GM23248 (cell line): Measurements from ENCODE around the gene MPDU1. TPM values are rescaled to one million over a fixed set of nuclear protein-coding genes. Genes with fewer than 3 reads are reported as not detected.

Experiments used
- DNase-seq: peaks from one replicate; pipeline ENCODE4 v3.0.0-alpha.2; 2015
- H2AFZ ChIP-seq: fragments of 200-600 bp; sonication (generic); 2 replicates; pipeline ENCODE4 v1.6.1; 2016; ENCODE audit warnings: antibody characterized with exemption
- H3F3A ChIP-seq: fragments of 200-600 bp; sonication (generic); 2 replicates; pipeline ENCODE4 v1.6.1; 2016; ENCODE audit warnings: mild to moderate bottlenecking, antibody characterized with exemption, mixed run types; ENCODE audit not compliant: insufficient read depth
- H3K27ac ChIP-seq: fragments of 200-600 bp; sonication (generic); 2 replicates; pipeline ENCODE4 v1.5.1; 2016; ENCODE audit warnings: mild to moderate bottlenecking
- H3K27me3 ChIP-seq: fragments of 200-600 bp; sonication (generic); replicated peaks from 2 replicates; pipeline ENCODE4 v1.6.1; 2016; ENCODE audit warnings: mild to moderate bottlenecking; ENCODE audit not compliant: insufficient read depth
- H3K36me3 ChIP-seq: fragments of 200-600 bp; sonication (generic); 2 replicates; pipeline ENCODE4 v1.6.1; 2016; ENCODE audit warnings: low read depth, mild to moderate bottlenecking
- H3K4me1 ChIP-seq: fragments of 200-600 bp; sonication (generic); 2 replicates; pipeline ENCODE4 v1.6.1; 2016; ENCODE audit warnings: mild to moderate bottlenecking; ENCODE audit not compliant: insufficient read depth
- H3K4me2 ChIP-seq: fragments of 200-600 bp; sonication (generic); one replicate; pipeline ENCODE4 v1.6.1; 2016; ENCODE audit warnings: mild to moderate bottlenecking; ENCODE audit not compliant: unreplicated experiment
- H3K4me3 ChIP-seq: fragments of 200-600 bp; sonication (generic); 2 replicates; pipeline ENCODE4 v1.5.1; 2016; ENCODE audit warnings: mild to moderate bottlenecking
- H3K79me2 ChIP-seq: fragments of 200-600 bp; sonication (generic); 2 replicates; pipeline ENCODE4 v1.6.1; 2016; ENCODE audit warnings: mild to moderate bottlenecking; ENCODE audit not compliant: insufficient read depth
- H3K9ac ChIP-seq: fragments of 200-600 bp; sonication (generic); 2 replicates; pipeline ENCODE4 v1.6.1; 2016; ENCODE audit warnings: mild to moderate bottlenecking
- H3K9me2 ChIP-seq: fragments of 200-600 bp; sonication (generic); 2 replicates; pipeline ENCODE4 v1.6.1; 2016; ENCODE audit warnings: mixed run types, mild to moderate bottlenecking, moderate library complexity; ENCODE audit not compliant: insufficient read depth
- H3K9me3 ChIP-seq: fragments of 200-600 bp; sonication (generic); one replicate; pipeline ENCODE4 v1.6.1; 2017; ENCODE audit warnings: low read depth
- H4K20me1 ChIP-seq: fragments of 200-600 bp; sonication (generic); 2 replicates; pipeline ENCODE4 v1.6.0; 2016; ENCODE audit not compliant: insufficient read depth
- EZH2 ChIP-seq: fragments of 200-600 bp; sonication (generic); IDR thresholded peaks from 2 replicates; pipeline ENCODE4 v1.6.1; 2018; ENCODE audit warnings: antibody characterized with exemption, mild to moderate bottlenecking; ENCODE audit not compliant: insufficient read depth, poor library complexity, severe bottlenecking
- EZH2phosphoT487 ChIP-seq: fragments of 200-600 bp; sonication (generic); IDR thresholded peaks from 2 replicates; pipeline ENCODE4 v1.6.1; 2018; ENCODE audit warnings: antibody characterized with exemption, moderate library complexity, mild to moderate bottlenecking, low read depth; ENCODE audit not compliant: insufficient read depth
- WGBS, 2 experiments: methylation state at CpG; one replicate each; pipeline ENCODE4 v1.1.6; 2015 to 2017; ENCODE audit warnings: low lambda C conversion rate in 2 of 2, low coverage in 1 of 2; ENCODE audit errors: missing lambda C conversion rate in 2 of 2; 5-methylcytosine and 5-hydroxymethylcytosine counted together
- in situ Hi-C: fragments of 300-500 bp; cut with MboI; formaldehyde crosslinking; loops from 2 replicates; pipeline ENCODE4 v1.15.0; 2020
- polyA plus RNA-seq: library from polyadenylated mRNA; unstranded; fragments of >200 nt; fragmentation: Nextera tagmentation; extraction: Ambion mirVana; gene quantifications from 2 replicates; pipeline ENCODE4 v1.2.1, GENCODE V29; 2016
- total RNA-seq: library from RNA; depleted of rRNA; stranded (reverse); fragments of >200 nt; shearing (Covaris generic); gene quantifications from 2 replicates; pipeline ENCODE4 v1.2.3, GENCODE V29; 2014

Gene MPDU1
- total and polyA plus RNA-seq, 2 experiments from 2014 or later, result 65.9 to 195 TPM

DNA sequence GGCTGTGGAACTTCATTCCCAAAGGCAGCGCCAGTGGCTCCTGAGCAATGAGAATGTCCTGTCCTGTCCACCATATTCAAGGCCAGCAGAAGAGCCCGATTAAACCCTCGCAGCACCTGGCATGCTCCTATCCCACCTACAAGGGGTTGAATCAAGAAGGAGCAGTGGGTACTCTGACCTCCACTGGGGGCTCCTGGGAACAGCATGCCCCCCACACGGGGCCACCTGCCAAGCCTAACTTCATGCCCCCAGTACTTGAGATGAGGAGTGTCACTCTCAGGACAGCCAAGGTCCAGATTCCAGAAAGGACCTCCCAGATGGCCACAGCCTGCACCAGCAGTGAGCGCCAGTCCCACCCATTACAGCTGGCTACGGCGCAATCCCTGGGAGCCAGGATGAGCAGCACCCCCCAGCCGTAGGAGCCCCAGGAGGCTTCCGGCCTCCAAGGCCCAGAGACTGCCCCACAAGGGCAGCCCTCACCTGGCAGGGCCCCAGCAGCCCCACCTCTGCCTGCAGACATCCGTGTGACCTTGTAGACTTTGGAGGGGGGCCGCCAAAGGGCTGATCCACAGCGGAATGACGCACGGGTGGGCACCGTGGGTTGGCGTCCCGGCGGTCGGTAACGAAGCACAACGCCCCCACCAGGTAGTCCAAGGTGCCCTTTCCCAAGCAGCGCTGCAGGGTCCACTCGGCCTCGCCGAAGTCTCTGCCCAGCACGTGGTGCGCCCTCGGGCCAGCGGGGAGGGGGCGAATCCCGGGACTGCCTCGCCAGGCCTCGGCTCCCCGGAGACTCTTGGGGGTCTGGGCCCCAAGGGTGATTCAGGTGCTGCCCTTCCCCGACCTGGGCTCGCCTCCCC is 1.0 kb upstream of the MPDU1 start:
- Histone ChIP-seq H3K4me2 (peak overlapping the region; percentile 86), H3K9ac (peak overlapping the region; percentile 88), H3K9me2 (no peaks in the 10 kb centered on the region), H4K20me1 (peaks cover 1% of the 10 kb centered on the region; the same call in 1 of the 2 replicates), H3K4me3 (peak overlapping the region; percentile 80), H3F3A (peaks cover 48% of the 10 kb centered on the region), H3K4me1 (peaks cover 47% of the 10 kb centered on the region), H2AFZ (peak overlapping the region; percentile 69; the same call in 1 of the 2 replicates), H3K79me2 (peaks cover 59% of the 10 kb centered on the region), H3K27ac (peak overlapping the region; percentile 88), H3K27me3 (no peaks in the 10 kb centered on the region), H3K36me3 (peaks cover 10% of the 10 kb centered on the region), H3K9me3 (no peaks in the 10 kb centered on the region)
- WGBS, 2 experiments, result 91 to 94% methylated on average over 32 to 34 of the region's 36 CpGs
- no peak for DNase-seq
- in situ Hi-C loops, result no loop called here
- TF ChIP-seq EZH2phosphoT487 (no peak), EZH2 (no peak)

DNA sequence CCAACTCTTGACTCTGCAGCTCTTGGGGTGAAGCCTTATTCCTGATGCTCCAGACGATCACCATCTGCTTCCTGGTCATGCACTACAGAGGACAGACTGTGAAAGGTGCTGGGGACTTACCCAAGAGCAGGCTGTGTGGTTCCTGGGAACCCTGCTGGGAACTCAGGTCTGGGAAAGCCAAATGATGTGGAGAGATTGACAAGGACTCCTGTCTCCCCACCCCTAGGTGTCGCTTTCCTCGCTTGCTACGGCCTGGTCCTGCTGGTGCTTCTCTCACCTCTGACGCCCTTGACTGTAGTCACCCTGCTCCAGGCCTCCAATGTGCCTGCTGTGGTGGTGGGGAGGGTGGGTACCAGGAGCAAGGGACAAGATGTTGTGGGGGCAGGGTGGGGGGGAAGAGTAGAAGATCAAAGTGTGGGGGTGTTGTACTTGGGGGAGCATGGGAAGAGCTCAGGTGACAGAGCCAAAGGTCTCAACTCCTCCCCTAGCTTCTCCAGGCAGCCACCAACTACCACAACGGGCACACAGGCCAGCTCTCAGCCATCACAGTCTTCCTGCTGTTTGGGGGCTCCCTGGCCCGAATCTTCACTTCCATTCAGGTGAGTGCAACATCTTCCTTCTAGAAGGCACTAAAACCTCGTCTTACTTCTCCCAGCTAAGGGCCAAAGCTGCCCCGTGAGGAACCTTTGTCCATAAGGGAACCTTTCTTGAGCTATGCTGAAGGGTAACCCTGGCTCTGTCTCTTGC is 3.2 kb downstream of the MPDU1 start:
- peaks cover 4% of the 10 kb centered on the region; the same call in 1 of the 2 replicates for H3K36me3 ChIP-seq
- peaks cover 40% of the 10 kb centered on the region for H3F3A ChIP-seq
- H3K9me2 ChIP-seq, result no peaks in the 10 kb centered on the region
- in situ Hi-C loops, result no loop called here
- H3K27me3 ChIP-seq, result no peaks in the 10 kb centered on the region
- peaks cover 35% of the 10 kb centered on the region for H3K79me2 ChIP-seq
- DNase-seq, result no peak
- H3K4me1 ChIP-seq, result peaks cover 58% of the 10 kb centered on the region
- 49 to 50% methylated on average over 9 of the region's 9 CpGs for WGBS, 2 experiments
- H2AFZ ChIP-seq, result no peak overlapping the region
- H3K9ac ChIP-seq, result peak overlapping the region; percentile 44
- peak overlapping the region; percentile 78 for H3K27ac ChIP-seq
- TF ChIP-seq EZH2 (no peak), EZH2phosphoT487 (no peak)
- H3K4me3 ChIP-seq, result no peak overlapping the region
- no peaks in the 10 kb centered on the region for H3K9me3 ChIP-seq
- H4K20me1 ChIP-seq, result no peaks in the 10 kb centered on the region
- H3K4me2 ChIP-seq, result peak overlapping the region; percentile 60

DNA sequence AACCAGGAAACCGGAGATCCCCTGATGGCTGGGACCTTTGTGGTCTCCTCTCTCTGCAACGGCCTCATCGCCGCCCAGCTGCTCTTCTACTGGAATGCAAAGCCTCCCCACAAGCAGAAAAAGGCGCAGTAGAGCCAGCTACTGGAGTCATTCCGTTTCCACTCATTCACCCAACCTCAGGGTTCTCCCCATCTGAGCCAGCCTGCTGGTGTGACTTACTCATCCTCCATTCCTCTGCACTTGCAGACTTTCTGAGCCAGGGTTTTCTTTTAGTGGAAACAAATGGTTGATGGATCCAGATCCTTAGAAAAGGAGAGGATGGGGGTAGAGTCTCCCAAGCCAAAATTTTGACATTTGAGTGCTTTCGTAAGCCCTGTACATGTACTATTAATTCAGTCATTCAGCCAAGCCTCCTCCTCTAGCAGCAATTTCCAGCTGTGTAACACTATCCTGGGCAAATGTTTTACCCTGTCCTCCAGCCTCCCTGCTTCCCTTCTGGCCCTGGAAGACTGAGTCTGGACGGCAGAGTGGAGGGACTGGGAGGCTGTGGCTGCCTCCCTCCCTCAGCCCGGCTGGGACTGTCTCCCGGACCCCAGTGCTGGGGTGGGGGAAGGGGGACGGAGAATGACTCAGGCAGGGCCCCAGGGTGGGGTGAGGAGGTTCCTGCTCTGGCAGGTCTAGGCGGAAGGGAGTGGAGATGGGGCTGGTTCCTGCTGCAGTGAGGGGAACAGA is 3.9 kb downstream of the MPDU1 start:
- Histone ChIP-seq H3K27me3 (no peaks in the 10 kb centered on the region), H4K20me1 (no peaks in the 10 kb centered on the region), H3K4me1 (peaks cover 52% of the 10 kb centered on the region), H3K9me3 (no peaks in the 10 kb centered on the region), H3K4me2 (peak overlapping the region; percentile 77), H3K9me2 (no peaks in the 10 kb centered on the region), H2AFZ (no peak overlapping the region), H3F3A (peaks cover 40% of the 10 kb centered on the region), H3K9ac (peak overlapping the region; percentile 66), H3K27ac (peak overlapping the region; percentile 78), H3K4me3 (peak overlapping the region; percentile 44), H3K36me3 (peaks cover 4% of the 10 kb centered on the region; the same call in 1 of the 2 replicates), H3K79me2 (peaks cover 28% of the 10 kb centered on the region)
- DNase-seq, result peak; percentile 98
- in situ Hi-C loops, result no loop called here
- 1 to 4% methylated on average over 12 of the region's 12 CpGs for WGBS, 2 experiments
- no peak for TF ChIP-seq EZH2phosphoT487
- no peak for TF ChIP-seq EZH2
